ENCODE results near the gene OSBPL2. TPM values are rescaled to one million over a fixed set of nuclear protein-coding genes. Genes with fewer than 3 reads are reported as not detected.

OSBPL2 gene
- total RNA-seq, 2 donors from 2014 or later, result 46.7 to 50.3 TPM

- Histone ChIP-seq H3K4me1 (ENCODE audit: control insufficient read depth, insufficient read depth, low read length) (no peaks in the 10 kb centered on the region), H3K4me3 (ENCODE audit: low read length) (no peak overlapping the region), H3K9me3 (ENCODE audit: control insufficient read depth, low read length) (no peaks in the 10 kb centered on the region), H3K27me3 (ENCODE audit: control insufficient read depth, insufficient read depth, low read length, poor library complexity, severe bottlenecking) (no peaks in the 10 kb centered on the region), H3K36me3 (ENCODE audit: control insufficient read depth, insufficient read depth, low read length) (peaks cover 55% of the 10 kb centered on the region), H3K27ac (ENCODE audit: low read depth, low read length) (no peak overlapping the region), H3K9ac (ENCODE audit: extremely low read depth, low read length, poor library complexity, severe bottlenecking) (no peak overlapping the region)
- TF ChIP-seq CTCF (conservative IDR thresholded peaks at IDR 0.05), result no peak
- 88 to 97% methylated on average over 17 of the region's 17 CpGs for WGBS, 2 experiments (ENCODE audit: insufficient coverage in 1 of 2, insufficient read length in 1 of 2)
- no peak overlapping the region for H3K4me3 Mint-ChIP-seq
- H3K4me1 Mint-ChIP-seq, result no peaks in the 10 kb centered on the region
- DNase-seq, result no peak
- no peak overlapping the region for H3K27ac Mint-ChIP-seq
- H3K36me3 Mint-ChIP-seq (ENCODE audit: low read depth), result peaks cover 49% of the 10 kb centered on the region
- no peaks in the 10 kb centered on the region for H3K27me3 Mint-ChIP-seq (ENCODE audit: insufficient read depth)
- no peaks in the 10 kb centered on the region for H3K9me3 Mint-ChIP-seq
These were observed 56.2 kb downstream of the OSBPL2 start for GRCh38 chr20:62294516-62294915.

DNA sequence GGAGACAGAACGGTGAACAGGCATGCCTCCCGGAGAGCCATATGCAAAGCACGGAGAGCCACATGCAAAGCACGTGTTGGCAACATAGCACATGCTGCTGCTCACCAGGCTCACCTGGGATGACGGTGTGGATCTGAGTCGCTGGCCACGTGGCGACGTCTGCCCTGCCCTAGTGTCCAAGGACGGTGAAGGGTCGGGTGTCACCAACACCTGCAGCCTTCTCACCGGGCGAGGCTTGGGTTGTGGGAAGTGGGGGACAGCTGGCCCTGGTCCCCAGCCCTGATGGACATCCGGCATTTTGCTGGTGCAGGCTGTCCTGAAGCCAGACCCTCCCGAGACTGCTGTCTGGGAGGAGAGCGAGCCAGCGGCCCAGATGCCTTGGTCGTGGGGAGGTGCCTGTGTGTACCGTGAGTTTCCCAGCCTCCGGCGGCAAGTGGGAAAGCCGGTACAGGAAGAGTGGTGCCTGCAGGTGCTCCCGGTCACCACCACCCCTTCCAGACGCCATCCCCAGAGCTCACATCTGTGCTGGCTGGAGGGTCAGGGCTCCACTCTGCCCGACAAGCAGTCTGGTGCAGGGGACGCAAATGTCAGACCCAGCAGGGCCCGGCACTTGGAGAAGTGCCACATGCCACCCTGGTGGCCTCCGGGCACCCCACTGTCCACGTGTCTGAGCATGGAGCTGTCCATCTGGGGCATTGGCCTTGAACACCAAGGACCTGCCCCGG, 58.6 kb downstream of the OSBPL2 start:
- Histone ChIP-seq H3K4me1 (ENCODE audit: control insufficient read depth, insufficient read depth, low read length) (no peaks in the 10 kb centered on the region), H3K36me3 (ENCODE audit: control insufficient read depth, insufficient read depth, low read length) (peaks cover 42% of the 10 kb centered on the region), H3K27me3 (ENCODE audit: control insufficient read depth, insufficient read depth, low read length, poor library complexity, severe bottlenecking) (no peaks in the 10 kb centered on the region), H3K9ac (ENCODE audit: extremely low read depth, low read length, poor library complexity, severe bottlenecking) (no peak overlapping the region), H3K4me3 (ENCODE audit: low read length) (no peak overlapping the region), H3K9me3 (ENCODE audit: control insufficient read depth, low read length) (no peaks in the 10 kb centered on the region), H3K27ac (ENCODE audit: low read depth, low read length) (no peak overlapping the region)
- Mint-ChIP-seq H3K27me3 (ENCODE audit: insufficient read depth) (no peaks in the 10 kb centered on the region), H3K27ac (no peak overlapping the region), H3K4me1 (no peaks in the 10 kb centered on the region), H3K9me3 (peaks cover 1% of the 10 kb centered on the region), H3K4me3 (no peak overlapping the region), H3K36me3 (ENCODE audit: low read depth) (peaks cover 38% of the 10 kb centered on the region)
- 93 to 95% methylated on average over 21 to 30 of the region's 30 CpGs for WGBS, 2 experiments (ENCODE audit: insufficient coverage in 1 of 2, insufficient read length in 1 of 2)
- TF ChIP-seq CTCF (conservative IDR thresholded peaks at IDR 0.05), result no peak
- no peak for DNase-seq

DNA sequence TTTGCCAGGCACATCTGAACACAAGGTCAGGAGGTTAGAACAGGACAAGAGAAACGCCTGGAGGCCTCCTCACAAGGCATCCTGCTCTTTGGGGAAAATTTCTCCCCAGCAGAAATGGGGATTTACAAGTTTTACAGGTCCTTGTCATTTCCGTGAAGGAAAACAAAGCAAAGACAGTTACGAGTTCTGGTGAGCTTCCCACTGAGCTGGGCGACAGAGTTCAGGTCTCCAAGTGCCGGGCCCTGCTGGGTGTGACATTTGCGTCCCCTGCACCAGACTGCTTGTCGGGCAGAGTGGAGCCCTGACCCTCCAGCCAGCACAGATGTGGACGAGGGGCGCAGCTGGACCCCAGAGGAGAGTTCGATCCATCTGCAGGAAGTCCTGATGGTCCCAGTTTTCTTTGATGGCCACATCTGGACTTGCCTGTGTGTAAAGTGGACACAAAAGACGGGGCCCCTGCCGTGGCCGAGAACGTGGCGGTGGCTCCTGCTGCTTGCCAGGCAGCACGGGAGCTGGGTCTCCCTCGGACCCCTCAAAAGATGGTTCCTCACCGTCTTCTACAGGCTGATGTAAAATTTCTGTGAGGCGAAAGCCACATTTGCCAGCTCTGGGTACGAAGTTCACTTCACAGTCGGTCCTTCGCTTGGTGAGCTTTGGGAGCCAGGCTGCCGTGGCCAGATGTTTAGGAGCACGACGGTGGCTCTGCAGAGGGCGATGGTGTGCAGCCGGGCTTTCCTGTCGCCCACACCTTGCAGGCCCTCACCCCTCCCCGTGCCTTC, 59.3 kb downstream of the OSBPL2 start:
- Histone ChIP-seq H3K4me1 (ENCODE audit: control insufficient read depth, insufficient read depth, low read length) (no peaks in the 10 kb centered on the region), H3K9ac (ENCODE audit: extremely low read depth, low read length, poor library complexity, severe bottlenecking) (no peak overlapping the region), H3K4me3 (ENCODE audit: low read length) (no peak overlapping the region), H3K27ac (ENCODE audit: low read depth, low read length) (no peak overlapping the region), H3K36me3 (ENCODE audit: control insufficient read depth, insufficient read depth, low read length) (peaks cover 35% of the 10 kb centered on the region), H3K9me3 (ENCODE audit: control insufficient read depth, low read length) (no peaks in the 10 kb centered on the region), H3K27me3 (ENCODE audit: control insufficient read depth, insufficient read depth, low read length, poor library complexity, severe bottlenecking) (no peaks in the 10 kb centered on the region)
- 91 to 96% methylated on average over 26 to 29 of the region's 29 CpGs for WGBS, 2 experiments (ENCODE audit: insufficient coverage in 1 of 2, insufficient read length in 1 of 2)
- Mint-ChIP-seq H3K27me3 (ENCODE audit: insufficient read depth) (no peaks in the 10 kb centered on the region), H3K9me3 (peaks cover 1% of the 10 kb centered on the region), H3K4me1 (no peaks in the 10 kb centered on the region), H3K4me3 (no peak overlapping the region), H3K27ac (no peak overlapping the region), H3K36me3 (ENCODE audit: low read depth) (peaks cover 31% of the 10 kb centered on the region)
- TF ChIP-seq CTCF (conservative IDR thresholded peaks at IDR 0.05), result no peak
- DNase-seq, result no peak
